ENCODE results near the gene LYL1. TPM values are rescaled to one million over a fixed set of nuclear protein-coding genes. Genes with fewer than 3 reads are reported as not detected.

LYL1 gene
- total and polyA plus RNA-seq, 9 of the 15 experiments (the other 6 are each of a cell fraction or from before 2014, with no cell fraction given), result 1.3 to 266 (median 34.0) TPM

- TF ChIP-seq, protein P1, sequence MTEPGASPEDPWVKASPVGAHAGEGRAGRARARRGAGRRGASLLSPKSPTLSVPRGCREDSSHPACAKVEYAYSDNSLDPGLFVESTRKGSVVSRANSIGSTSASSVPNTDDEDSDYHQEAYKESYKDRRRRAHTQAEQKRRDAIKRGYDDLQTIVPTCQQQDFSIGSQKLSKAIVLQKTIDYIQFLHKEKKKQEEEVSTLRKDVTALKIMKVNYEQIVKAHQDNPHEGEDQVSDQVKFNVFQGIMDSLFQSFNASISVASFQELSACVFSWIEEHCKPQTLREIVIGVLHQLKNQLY (CRISPR knock-in tag; conservative IDR thresholded peaks at IDR 0.05), result no peak
- TF ChIP-seq SMAD4 (CRISPR knock-in tag; conservative IDR thresholded peaks at IDR 0.05) (no peak), ZNF780A (CRISPR knock-in tag; IDR thresholded peaks at IDR 0.05) (no peak), RFX5 (IDR thresholded peaks at IDR 0.05; ENCODE audit: low read depth, low read length) (no peak), THRAP3 (IDR thresholded peaks at IDR 0.05; ENCODE audit: borderline replicate concordance) (0 out of 2 replicates have a peak, but pooled peaks have one; percentile 62), HOXB6 (CRISPR knock-in tag; IDR thresholded peaks at IDR 0.05; ENCODE audit: borderline replicate concordance) (no peak), EHMT2 (IDR thresholded peaks at IDR 0.05) (no peak), TRIM24 (IDR thresholded peaks at IDR 0.05) (0 out of 4 replicates have a peak, but pooled peaks of 1 of the 2 experiments have one; percentile 12), ADNP (tag; IDR thresholded peaks at IDR 0.05) (no peak), ZNF140 (CRISPR knock-in tag; IDR thresholded peaks at IDR 0.05) (no peak), SMARCA5 (IDR thresholded peaks at IDR 0.05) (0 out of 2 replicates have a peak, but pooled peaks have one; percentile 44), HMBOX1 (IDR thresholded peaks at IDR 0.05) (no peak), RBM14 (IDR thresholded peaks at IDR 0.05; ENCODE audit: borderline replicate concordance, insufficient read depth, low read depth, low read length) (no peak), ARID2 (IDR thresholded peaks at IDR 0.05) (no peak), KLF6 (CRISPR knock-in tag; IDR thresholded peaks at IDR 0.05; ENCODE audit: borderline replicate concordance) (no peak), ZNF124 (CRISPR knock-in tag; IDR thresholded peaks at IDR 0.05) (no peak), IFI16 (CRISPR knock-in tag; IDR thresholded peaks at IDR 0.05) (no peak), ZNF146 (CRISPR knock-in tag; IDR thresholded peaks at IDR 0.05; ENCODE audit: unreplicated experiment) (no peak), SRSF7 (optimal IDR thresholded peaks at IDR 0.05; ENCODE audit: low read depth, low read length) (no peak), XRCC4 (IDR thresholded peaks at IDR 0.05; ENCODE audit: extremely low read depth, insufficient read depth, insufficient read length) (no peak)
- TF ChIP-seq, protein P2, sequence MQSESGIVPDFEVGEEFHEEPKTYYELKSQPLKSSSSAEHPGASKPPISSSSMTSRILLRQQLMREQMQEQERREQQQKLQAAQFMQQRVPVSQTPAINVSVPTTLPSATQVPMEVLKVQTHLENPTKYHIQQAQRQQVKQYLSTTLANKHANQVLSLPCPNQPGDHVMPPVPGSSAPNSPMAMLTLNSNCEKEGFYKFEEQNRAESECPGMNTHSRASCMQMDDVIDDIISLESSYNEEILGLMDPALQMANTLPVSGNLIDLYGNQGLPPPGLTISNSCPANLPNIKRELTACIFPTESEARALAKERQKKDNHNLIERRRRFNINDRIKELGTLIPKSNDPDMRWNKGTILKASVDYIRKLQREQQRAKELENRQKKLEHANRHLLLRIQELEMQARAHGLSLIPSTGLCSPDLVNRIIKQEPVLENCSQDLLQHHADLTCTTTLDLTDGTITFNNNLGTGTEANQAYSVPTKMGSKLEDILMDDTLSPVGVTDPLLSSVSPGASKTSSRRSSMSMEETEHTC (IDR thresholded peaks at IDR 0.05), result no peak
- TF ChIP-seq, protein P3, sequence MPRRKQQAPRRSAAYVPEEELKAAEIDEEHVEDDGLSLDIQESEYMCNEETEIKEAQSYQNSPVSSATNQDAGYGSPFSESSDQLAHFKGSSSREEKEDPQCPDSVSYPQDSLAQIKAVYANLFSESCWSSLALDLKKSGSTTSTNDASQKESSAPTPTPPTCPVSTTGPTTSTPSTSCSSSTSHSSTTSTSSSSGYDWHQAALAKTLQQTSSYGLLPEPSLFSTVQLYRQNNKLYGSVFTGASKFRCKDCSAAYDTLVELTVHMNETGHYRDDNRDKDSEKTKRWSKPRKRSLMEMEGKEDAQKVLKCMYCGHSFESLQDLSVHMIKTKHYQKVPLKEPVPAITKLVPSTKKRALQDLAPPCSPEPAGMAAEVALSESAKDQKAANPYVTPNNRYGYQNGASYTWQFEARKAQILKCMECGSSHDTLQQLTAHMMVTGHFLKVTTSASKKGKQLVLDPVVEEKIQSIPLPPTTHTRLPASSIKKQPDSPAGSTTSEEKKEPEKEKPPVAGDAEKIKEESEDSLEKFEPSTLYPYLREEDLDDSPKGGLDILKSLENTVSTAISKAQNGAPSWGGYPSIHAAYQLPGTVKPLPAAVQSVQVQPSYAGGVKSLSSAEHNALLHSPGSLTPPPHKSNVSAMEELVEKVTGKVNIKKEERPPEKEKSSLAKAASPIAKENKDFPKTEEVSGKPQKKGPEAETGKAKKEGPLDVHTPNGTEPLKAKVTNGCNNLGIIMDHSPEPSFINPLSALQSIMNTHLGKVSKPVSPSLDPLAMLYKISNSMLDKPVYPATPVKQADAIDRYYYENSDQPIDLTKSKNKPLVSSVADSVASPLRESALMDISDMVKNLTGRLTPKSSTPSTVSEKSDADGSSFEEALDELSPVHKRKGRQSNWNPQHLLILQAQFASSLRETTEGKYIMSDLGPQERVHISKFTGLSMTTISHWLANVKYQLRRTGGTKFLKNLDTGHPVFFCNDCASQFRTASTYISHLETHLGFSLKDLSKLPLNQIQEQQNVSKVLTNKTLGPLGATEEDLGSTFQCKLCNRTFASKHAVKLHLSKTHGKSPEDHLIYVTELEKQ (CRISPR knock-in tag; IDR thresholded peaks at IDR 0.05), result no peak
Observed at GRCh38 chr19:13103581-13104359, 1.1 kb upstream of the LYL1 start (continued).

All from K562 (cell line).